Panc1 (cell line): Measurements from ENCODE around the gene TSPAN14. TPM values are rescaled to one million over a fixed set of nuclear protein-coding genes. Genes with fewer than 3 reads are reported as not detected.
"Not testable (repeated sequence)": the region's sequence is repeated elsewhere in the genome, so short reads cannot be mapped to it uniquely, and the experiment has no call there.

Experiments used
- ATAC-seq: fragments of 200-7000 bp; cut with Tn5 transposase; 2 replicates; pipeline ENCODE4 v1.9.1; 2020; ENCODE audit warnings: mild to moderate bottlenecking, moderate library complexity
- BruUV-seq: library from RNA; stranded (reverse); fragments of 400-500 nt; replicated peaks from 2 replicates; lab custom pipeline; 2021; lab: Mats Ljungman, UMichigan
- CTCF ChIA-PET: fragments of 300-600 bp; sonication (Branson Sonifier 250); formaldehyde crosslinking; loops from one replicate; lab custom pipeline; 2022; ENCODE audit warnings: antibody characterized with exemption; lab: Charles Lee
- POLR2A ChIA-PET: fragments of 300-600 bp; sonication (Branson Sonifier 250); formaldehyde crosslinking; loops from one replicate; lab custom pipeline; 2022; ENCODE audit warnings: antibody characterized with exemption; lab: Charles Lee
- DNase-seq: peaks from one replicate; pipeline ENCODE4 v3.0.0-alpha.2; 2010; ENCODE audit warnings: low read depth, low spot score
- H3K27ac ChIP-seq: 2 replicates; pipeline ENCODE4 v1.5.1; 2011; ENCODE audit warnings: mild to moderate bottlenecking, low read length, inconsistent platforms
- H3K27me3 ChIP-seq: fragments of 200-500 bp; sonication (Bioruptor generic); 2 replicates; pipeline ENCODE4 v1.6.0; 2014; ENCODE audit warnings: low read length, inconsistent platforms; ENCODE audit not compliant: control insufficient read depth, insufficient read depth
- H3K36me3 ChIP-seq: fragments of 200-500 bp; sonication (Bioruptor generic); 2 replicates; pipeline ENCODE4 v1.5.1; 2014; ENCODE audit warnings: inconsistent platforms, mild to moderate bottlenecking, low read length, moderate library complexity; ENCODE audit not compliant: control insufficient read depth, insufficient read depth
- H3K4me1 ChIP-seq: 2 replicates; pipeline ENCODE4 v1.5.1; 2011; ENCODE audit warnings: inconsistent platforms, mild to moderate bottlenecking, low read length, moderate library complexity; ENCODE audit not compliant: control insufficient read depth, insufficient read depth
- H3K4me3 ChIP-seq, 2 experiments: 2 replicates each; pipeline ENCODE4 v1.5.1; 2011 to 2012; ENCODE audit warnings: low read depth in 2 of 2, low read length in 2 of 2, mild to moderate bottlenecking in 2 of 2, inconsistent platforms in 1 of 2, moderate library complexity in 1 of 2
- H3K9me3 ChIP-seq: fragments of 200-500 bp; sonication (Bioruptor generic); 2 replicates; pipeline ENCODE4 v1.5.1; 2014; ENCODE audit warnings: low read depth, mild to moderate bottlenecking, inconsistent platforms, low read length, moderate library complexity; ENCODE audit not compliant: control insufficient read depth, insufficient read depth
- CTCF ChIP-seq: fragments of 450-650 bp; IDR thresholded peaks from 2 replicates; pipeline ENCODE4 v1.5.1; 2017; ENCODE audit warnings: mild to moderate bottlenecking
- POLR2AphosphoS5 ChIP-seq: IDR thresholded peaks from 2 replicates; pipeline ENCODE4 v1.6.1; 2012; ENCODE audit warnings: mild to moderate bottlenecking, low read depth, low read length, moderate library complexity
- REST ChIP-seq, 2 experiments: IDR thresholded peaks; 2 replicates each; pipeline ENCODE4 v1.6.1; 2011 to 2012; ENCODE audit warnings: low read depth in 2 of 2, control low read depth in 1 of 2, low read length in 1 of 2, mild to moderate bottlenecking in 1 of 2, moderate library complexity in 1 of 2; ENCODE audit not compliant: insufficient read depth in 1 of 2
- SIN3A ChIP-seq: IDR thresholded peaks from 2 replicates; pipeline ENCODE4 v1.6.1; 2012; ENCODE audit warnings: low read depth, mild to moderate bottlenecking, low read length, moderate library complexity, borderline replicate concordance; ENCODE audit not compliant: insufficient read depth
- TCF7L2 ChIP-seq: IDR thresholded peaks from 2 replicates; pipeline ENCODE4 v1.6.1; 2011; ENCODE audit warnings: mild to moderate bottlenecking, low read depth, low read length, inconsistent platforms
- in situ Hi-C: cut with HindIII; loops from 2 replicates; pipeline ENCODE4 v1.10.0; 2016; ENCODE audit warnings: low sequenced_read_pairs, low pct_unique_long_range_greater_than_20kb
- intact Hi-C: fragments of 100-400 bp; cut with micrococcal nuclease; formaldehyde crosslinking; loops from one replicate; pipeline ENCODE4 v1.10.0; 2022; ENCODE audit not compliant: unreplicated experiment
- total RNA-seq: library from RNA; stranded (reverse); gene quantifications from one replicate; pipeline ENCODE4 v1.2.1, GENCODE V29; 2021; ENCODE audit not compliant: unreplicated experiment

TSPAN14 gene
- total RNA-seq, 1 experiment from 2014 or later, result 39.0 TPM

- no peak for DNase-seq
- no peaks in the 10 kb centered on the region; the same call in 1 of the 2 replicates for H3K4me1 ChIP-seq
- ChIA-PET POLR2A (no interaction called here), CTCF (interaction anchor here (0.7 to 1.5 kb wide), 2 partner anchors 37 to 41 kb away, joined by 3 to 5 read pairs; no protein-coding TSS in a partner anchor)
- no peaks in the 10 kb centered on the region for H3K9me3 ChIP-seq
- BruUV-seq, result no TSS peak
- intact Hi-C loops (no loop called here), in situ Hi-C loops (no loop called here)
- peaks cover 2% of the 10 kb centered on the region; the same call in 1 of the 2 replicates for H3K27me3 ChIP-seq
- no peak for ATAC-seq
- H3K36me3 ChIP-seq, result no peaks in the 10 kb centered on the region
- no peak overlapping the region for H3K27ac ChIP-seq
- TF ChIP-seq POLR2AphosphoS5 (no peak), SIN3A (no peak), CTCF (no peak), REST (IDR thresholded peaks at IDR 0.05; ENCODE audit: insufficient read depth in 1 of 2, low read depth in 2 of 2, low read length in 1 of 2) (no peak)
- H3K4me3 ChIP-seq, result no peak overlapping the region
Observed at GRCh38 chr10:80542652-80543318, 88.7 kb downstream of the TSPAN14 start.

- CTCF ChIA-PET, result interaction anchor here (0.7 to 1.5 kb wide), 2 partner anchors 38 to 40 kb away, joined by 3 to 5 read pairs; no protein-coding TSS in a partner anchor
- H3K4me3 ChIP-seq, ATAC-seq, H3K27ac ChIP-seq, POLR2A ChIA-PET, H3K36me3 ChIP-seq, H3K4me1 ChIP-seq, BruUV-seq, H3K9me3 ChIP-seq, DNase-seq, in situ Hi-C loops, intact Hi-C loops, H3K27me3 ChIP-seq: not testable (repeated sequence)
Observed at GRCh38 chr10:80543319-80543672, 89.2 kb downstream of the TSPAN14 start.

- TF ChIP-seq SIN3A, result no peak
- no peak for TF ChIP-seq POLR2AphosphoS5
- no peak for TF ChIP-seq TCF7L2
- no peak for TF ChIP-seq REST (IDR thresholded peaks at IDR 0.05; ENCODE audit: insufficient read depth in 1 of 2, low read depth in 2 of 2, low read length in 1 of 2)
- TF ChIP-seq CTCF, result no peak
- Histone ChIP-seq H3K36me3 (no peaks in the 10 kb centered on the region), H3K4me3 (no peak overlapping the region), H3K4me1 (no peaks in the 10 kb centered on the region; the same call in 1 of the 2 replicates), H3K9me3 (no peaks in the 10 kb centered on the region), H3K27ac (no peak overlapping the region), H3K27me3 (peaks cover 2% of the 10 kb centered on the region; the same call in 1 of the 2 replicates)
- no TSS peak for BruUV-seq
- ChIA-PET POLR2A (no interaction called here), CTCF (no interaction called here)
- intact Hi-C loops, result no loop called here
- ATAC-seq, result no peak
- DNase-seq, result no peak
- in situ Hi-C loops, result no loop called here
Observed at GRCh38 chr10:80544316-80544953, 90.3 kb downstream of the TSPAN14 start.
